ENCODE results near the gene PDE6D.

The PDE6D gene

GRCh38 chr2:231780909-231781797, at the start of gene PDE6D:
PDE6D (minus strand) TSS chr2:231781282; CDS start chr2:231781114, 168 bp downstream.
- DNase-seq (ENCODE audit: low spot score) = peak; percentile 97

GRCh38 chr2:231821908-231822307, 40.8 kb upstream of the PDE6D start:
- DNase-seq (ENCODE audit: low spot score) = no peak

- DNase-seq (ENCODE audit: low spot score) = peak; percentile 24
Measured at GRCh38 chr2:231820786-231821303, 39.8 kb upstream of the PDE6D start.

- DNase-seq (ENCODE audit: low spot score) = no peak
Measured at GRCh38 chr2:231819447-231820042, 38.5 kb upstream of the PDE6D start.

GRCh38 chr2:231816327-231817026, 35.4 kb upstream of the PDE6D start:
- no peak for DNase-seq (ENCODE audit: low spot score)

- DNase-seq (ENCODE audit: low spot score) = no peak
Measured at GRCh38 chr2:231810905-231811304, 29.8 kb upstream of the PDE6D start.

GRCh38 chr2:231807020-231807419, 25.9 kb upstream of the PDE6D start:
- no peak for DNase-seq (ENCODE audit: low spot score)

GRCh38 chr2:231803501-231804138, 22.5 kb upstream of the PDE6D start:
- no peak for DNase-seq (ENCODE audit: low spot score)

- DNase-seq (ENCODE audit: low spot score) = peak; percentile 57
Measured at GRCh38 chr2:231800493-231801091, 19.5 kb upstream of the PDE6D start.

GRCh38 chr2:231795525-231796327, 14.6 kb upstream of the PDE6D start:
- DNase-seq (ENCODE audit: low spot score) = no peak

GRCh38 chr2:231794383-231794782, 13.3 kb upstream of the PDE6D start:
- no peak for DNase-seq (ENCODE audit: low spot score)

GRCh38 chr2:231791107-231791506, 10.0 kb upstream of the PDE6D start:
- DNase-seq (ENCODE audit: low spot score) = no peak

GRCh38 chr2:231786917-231787292, 5.8 kb upstream of the PDE6D start:
- DNase-seq (ENCODE audit: low spot score) = no peak

GRCh38 chr2:231786177-231786916, 5.3 kb upstream of the PDE6D start, which contains the start of gene COPS7B:
COPS7B (plus strand) TSS chr2:231786445; CDS start chr2:231788571, 2,126 bp downstream.
- peak; percentile 94 for DNase-seq (ENCODE audit: low spot score)

GRCh38 chr2:231785822-231786176, 4.7 kb upstream of the PDE6D start:
- no peak for DNase-seq (ENCODE audit: low spot score)

- DNase-seq (ENCODE audit: low spot score) = no peak
Measured at GRCh38 chr2:231785413-231785812, 4.3 kb upstream of the PDE6D start.

- no peak for DNase-seq (ENCODE audit: low spot score)
Measured at GRCh38 chr2:231781798-231782726, 980 bp upstream of the PDE6D start.

GRCh38 chr2:231780123-231780908, 766 bp downstream of the PDE6D start:
- DNase-seq (ENCODE audit: low spot score) = peak; percentile 71
